BLaER1 treated with 17β-estradiol and CSF1 and Interleukin-3, amounts not matched to agents 10 nM and 100 nM (cell line): ENCODE results near the gene CRYGA.

Experiments used
- H3K27ac ChIP-seq, 11 experiments: shearing (Covaris generic); formaldehyde crosslinking; 2 replicates each; pipeline ENCODE4 v1.8.1; 2022
- H3K27me3 ChIP-seq, 11 experiments: shearing (Covaris generic); formaldehyde crosslinking; 2 replicates each; pipeline ENCODE4 v1.8.1; 2022
- H3K36me3 ChIP-seq, 11 experiments: shearing (Covaris generic); formaldehyde crosslinking; 2 replicates each; pipeline ENCODE4 v1.8.1; 2022
- H3K4me1 ChIP-seq, 10 experiments: shearing (Covaris generic); formaldehyde crosslinking; 2 replicates each; pipeline ENCODE4 v1.8.1; 2022
- H3K4me2 ChIP-seq, 11 experiments: shearing (Covaris generic); formaldehyde crosslinking; 2 replicates each; pipeline ENCODE4 v1.8.1; 2022
- H3K4me3 ChIP-seq, 10 experiments: shearing (Covaris generic); formaldehyde crosslinking; 2 replicates each; pipeline ENCODE4 v1.8.1; 2022
- H3K9ac ChIP-seq, 11 experiments: shearing (Covaris generic); formaldehyde crosslinking; 2 replicates each; pipeline ENCODE4 v1.8.1; 2022
- H3K9me3 ChIP-seq, 11 experiments: shearing (Covaris generic); formaldehyde crosslinking; replicated peaks in 1 of 11; 2 replicates each; pipeline ENCODE4 v1.8.1; 2022
- H4K20me1 ChIP-seq, 11 experiments: shearing (Covaris generic); formaldehyde crosslinking; 2 replicates each; pipeline ENCODE4 v1.8.1; 2022
- Cebpa-rat ChIP-seq, 11 experiments: shearing (Covaris generic); IDR thresholded peaks; 2 replicates each; pipeline ENCODE4 v1.8.1; 2022

Gene CRYGA

GRCh38 chr2:208163489-208163888 lies at the start of gene CRYGA:
Gene CRYGA (minus strand): TSS chr2:208163589. CDS start chr2:208163556, 33 bp downstream.
- TF ChIP-seq Cebpa-rat (IDR thresholded peaks at IDR 0.05): no peak
- H4K20me1 ChIP-seq: no peaks in the 10 kb centered on the region
- no peaks in the 10 kb centered on the region for H3K9me3 ChIP-seq
- H3K9ac ChIP-seq: no peak within 1 kb of the TSS
- no peaks in the 10 kb centered on the region for H3K4me1 ChIP-seq
- H3K27me3 ChIP-seq: no peaks in the 10 kb centered on the region
- H3K36me3 ChIP-seq: no peaks in the 10 kb centered on the region
- H3K4me2 ChIP-seq: no peak within 1 kb of the TSS
- H3K27ac ChIP-seq: no peak within 1 kb of the TSS
- no peak within 1 kb of the TSS for H3K4me3 ChIP-seq

DNA sequence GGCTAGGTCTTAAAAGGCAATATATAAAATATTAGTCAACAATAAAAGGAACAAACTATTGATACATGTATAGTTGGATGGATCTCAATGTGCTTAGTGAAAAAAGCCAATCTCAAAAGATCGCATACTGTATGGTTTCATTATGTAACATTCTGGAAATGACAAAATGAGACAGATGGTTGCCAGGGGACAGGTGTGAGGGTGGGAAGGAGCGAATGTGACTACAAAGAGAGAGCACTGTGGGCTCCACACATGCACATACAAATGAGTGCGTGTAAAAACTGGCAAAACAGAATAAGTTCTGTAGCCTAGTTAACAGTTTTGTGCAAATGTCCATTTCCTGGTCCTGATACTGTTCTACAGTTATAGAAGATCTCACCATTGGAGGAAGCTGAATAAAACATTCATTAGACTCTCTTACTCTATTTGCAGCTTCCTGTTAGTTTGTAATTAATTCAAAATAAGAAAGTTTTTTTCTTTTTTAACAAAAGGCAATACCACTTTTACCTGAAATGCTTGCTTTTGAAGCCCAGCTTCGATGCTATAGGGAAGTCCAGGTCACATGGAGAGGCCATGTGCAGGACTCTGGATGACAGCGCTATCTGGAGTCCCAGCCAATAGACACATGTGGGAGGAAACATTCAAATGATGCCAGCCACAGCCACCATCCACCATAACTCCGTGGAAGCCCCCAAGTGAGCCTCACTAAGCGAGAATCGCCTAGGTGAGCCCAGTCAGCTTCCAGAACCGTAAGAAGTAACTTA lies 47.5 kb upstream of the CRYGA start:
- H3K9me3 ChIP-seq: no peaks in the 10 kb centered on the region; a peak in 1 of 22 replicates
- H4K20me1 ChIP-seq: no peaks in the 10 kb centered on the region
- no peak overlapping the region for H3K9ac ChIP-seq
- TF ChIP-seq Cebpa-rat (IDR thresholded peaks at IDR 0.05): no peak
- no peaks in the 10 kb centered on the region for H3K4me1 ChIP-seq
- no peaks in the 10 kb centered on the region for H3K36me3 ChIP-seq
- H3K27ac ChIP-seq: no peak overlapping the region
- H3K4me2 ChIP-seq: no peak overlapping the region
- no peaks in the 10 kb centered on the region for H3K27me3 ChIP-seq
- H3K4me3 ChIP-seq: no peak overlapping the region

DNA sequence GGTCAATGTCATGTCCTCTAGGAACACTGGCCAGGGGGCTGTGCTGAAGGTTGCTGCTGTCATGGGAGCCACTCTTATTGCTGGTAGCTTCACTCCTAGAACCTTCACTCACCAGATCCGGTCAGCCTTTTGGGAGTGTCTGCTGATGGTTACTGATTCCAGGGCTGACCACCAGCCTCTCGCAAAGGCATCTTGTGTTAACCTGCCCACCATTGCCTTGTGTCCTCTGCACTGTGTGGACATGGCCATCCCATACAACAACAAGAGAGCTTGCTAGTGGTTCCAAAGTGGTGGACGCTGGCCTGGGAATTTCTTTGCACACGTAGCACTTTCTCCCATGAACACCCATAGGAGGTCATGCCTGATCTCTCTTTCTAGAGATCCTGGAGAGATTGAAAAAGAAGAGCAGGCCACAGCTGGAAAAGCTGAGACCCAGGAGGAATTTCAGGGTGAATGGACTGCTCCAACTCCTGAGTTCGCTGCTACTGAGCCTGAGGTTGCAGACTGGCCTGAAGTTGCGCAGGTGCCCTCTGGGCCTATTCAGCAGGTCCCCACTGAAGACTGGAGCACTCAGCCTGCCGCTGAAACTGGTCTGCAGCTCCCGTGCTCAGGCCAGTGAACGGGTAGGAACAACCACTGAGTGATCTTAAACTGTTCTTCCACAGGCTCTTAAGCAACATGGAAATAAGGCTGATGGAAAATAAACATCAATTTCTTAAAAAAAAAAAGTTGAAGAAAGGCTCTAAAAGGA lies 45.1 kb upstream of the CRYGA start:
- Histone ChIP-seq H3K36me3 (no peaks in the 10 kb centered on the region), H3K4me1 (no peaks in the 10 kb centered on the region), H4K20me1 (no peaks in the 10 kb centered on the region), H3K4me3 (no peak overlapping the region), H3K9me3 (no peaks in the 10 kb centered on the region; a peak in 1 of 22 replicates), H3K27ac (no peak overlapping the region), H3K9ac (no peak overlapping the region), H3K27me3 (no peaks in the 10 kb centered on the region), H3K4me2 (no peak overlapping the region)
- no peak for TF ChIP-seq Cebpa-rat (IDR thresholded peaks at IDR 0.05)

DNA sequence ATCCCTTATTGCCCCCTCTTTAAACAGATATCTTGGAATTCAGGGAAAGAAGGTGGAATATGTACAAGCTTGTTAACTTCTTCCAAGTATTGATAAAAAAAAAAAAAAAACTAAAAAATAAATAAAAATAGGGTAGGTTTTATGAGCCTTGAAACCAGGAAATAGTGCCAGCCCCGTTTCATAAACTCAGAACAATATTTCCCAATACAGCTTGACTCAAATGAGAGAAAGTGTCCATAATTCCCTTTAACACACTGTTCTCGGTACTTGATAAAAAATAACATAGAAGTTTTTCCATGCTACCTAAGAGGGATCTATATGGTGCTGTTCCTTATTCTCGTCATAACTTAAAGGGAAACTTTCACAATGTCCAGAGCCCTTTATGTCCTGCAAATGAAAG lies 44.4 kb upstream of the CRYGA start:
- no peaks in the 10 kb centered on the region; a peak in 1 of 22 replicates for H3K9me3 ChIP-seq
- H3K9ac ChIP-seq: no peak overlapping the region
- H3K27me3 ChIP-seq: no peaks in the 10 kb centered on the region
- no peaks in the 10 kb centered on the region for H3K4me1 ChIP-seq
- H3K36me3 ChIP-seq: no peaks in the 10 kb centered on the region
- no peak overlapping the region for H3K4me2 ChIP-seq
- no peak overlapping the region for H3K27ac ChIP-seq
- no peaks in the 10 kb centered on the region for H4K20me1 ChIP-seq
- H3K4me3 ChIP-seq: no peak overlapping the region
- TF ChIP-seq Cebpa-rat (IDR thresholded peaks at IDR 0.05): no peak

DNA sequence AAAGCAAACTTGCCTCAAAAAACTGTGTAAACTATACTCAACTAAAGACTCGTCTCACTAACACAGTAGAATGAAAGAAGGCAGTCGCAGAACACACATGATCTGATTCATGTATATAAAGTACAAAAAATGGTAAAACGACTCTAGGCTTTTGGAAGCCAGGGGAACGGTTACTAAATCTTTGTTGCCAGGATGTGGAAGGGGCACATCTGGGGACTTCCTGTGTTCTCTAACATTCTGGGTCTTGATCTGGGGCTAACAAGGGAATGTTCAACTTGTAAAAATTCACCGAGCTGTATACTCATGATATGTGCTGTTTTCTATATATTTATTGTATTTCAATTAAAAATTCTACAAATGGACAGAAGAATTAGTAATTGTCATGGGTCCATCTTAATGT lies 40.8 kb upstream of the CRYGA start:
- Histone ChIP-seq H3K27me3 (no peaks in the 10 kb centered on the region), H3K4me2 (no peak overlapping the region), H3K4me3 (no peak overlapping the region), H3K9me3 (no peaks in the 10 kb centered on the region), H3K4me1 (no peaks in the 10 kb centered on the region), H3K9ac (no peak overlapping the region), H3K27ac (no peak overlapping the region), H4K20me1 (no peaks in the 10 kb centered on the region), H3K36me3 (no peaks in the 10 kb centered on the region)
- no peak for TF ChIP-seq Cebpa-rat (IDR thresholded peaks at IDR 0.05)

DNA sequence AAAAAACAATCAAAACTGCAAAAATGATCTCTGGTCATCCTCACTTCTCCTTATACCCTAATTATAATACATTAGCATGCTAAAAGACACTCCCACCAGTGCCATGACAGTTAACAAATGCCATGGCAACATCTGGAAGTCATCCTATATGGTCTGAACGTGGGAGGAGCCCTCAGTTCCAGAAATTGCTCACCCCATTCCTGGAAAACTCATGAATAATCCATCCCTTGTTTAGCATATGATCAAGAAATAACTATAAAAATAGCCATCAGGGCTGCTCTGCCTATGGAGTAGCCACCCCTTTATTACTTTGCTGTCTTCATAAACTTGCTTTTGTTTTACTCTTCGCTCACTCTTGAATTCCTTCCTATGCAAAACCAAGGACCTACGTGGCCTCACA lies 32.1 kb upstream of the CRYGA start:
- H3K9me3 ChIP-seq: no peaks in the 10 kb centered on the region; a peak in 1 of 22 replicates
- no peaks in the 10 kb centered on the region for H3K4me1 ChIP-seq
- H4K20me1 ChIP-seq: no peaks in the 10 kb centered on the region
- no peak overlapping the region for H3K4me3 ChIP-seq
- no peak overlapping the region for H3K4me2 ChIP-seq
- TF ChIP-seq Cebpa-rat (IDR thresholded peaks at IDR 0.05): no peak
- no peak overlapping the region for H3K9ac ChIP-seq
- no peak overlapping the region for H3K27ac ChIP-seq
- H3K27me3 ChIP-seq: no peaks in the 10 kb centered on the region
- H3K36me3 ChIP-seq: no peaks in the 10 kb centered on the region

GRCh38 chr2:208192611-208193236 lies 29.3 kb upstream of the CRYGA start:
- H3K4me3 ChIP-seq: no peak overlapping the region
- H3K27ac ChIP-seq: no peak overlapping the region
- no peaks in the 10 kb centered on the region for H3K27me3 ChIP-seq
- no peaks in the 10 kb centered on the region for H3K36me3 ChIP-seq
- TF ChIP-seq Cebpa-rat (IDR thresholded peaks at IDR 0.05): no peak
- H3K9me3 ChIP-seq: no peaks in the 10 kb centered on the region; a peak in 1 of 22 replicates
- no peaks in the 10 kb centered on the region for H3K4me1 ChIP-seq
- H3K4me2 ChIP-seq: no peak overlapping the region
- H3K9ac ChIP-seq: no peak overlapping the region
- no peaks in the 10 kb centered on the region for H4K20me1 ChIP-seq

- H4K20me1 ChIP-seq: no peaks in the 10 kb centered on the region
- no peak within 1 kb of the TSS for H3K4me3 ChIP-seq
- H3K27me3 ChIP-seq: no peaks in the 10 kb centered on the region
- H3K9me3 ChIP-seq: no peaks in the 10 kb centered on the region; a peak in 1 of 22 replicates
- H3K4me2 ChIP-seq: no peak within 1 kb of the TSS
- no peaks in the 10 kb centered on the region for H3K4me1 ChIP-seq
- H3K9ac ChIP-seq: no peak within 1 kb of the TSS
- H3K27ac ChIP-seq: no peak within 1 kb of the TSS
- TF ChIP-seq Cebpa-rat (IDR thresholded peaks at IDR 0.05): no peak
- no peaks in the 10 kb centered on the region for H3K36me3 ChIP-seq
Observed at GRCh38 chr2:208189810-208190503, 26.6 kb upstream of the CRYGA start, which contains the start of gene C2orf80. Gene C2orf80 (minus strand): TSS chr2:208190030. CDS start chr2:208186986, 3,044 bp downstream.
